Putamen (tissue), 1 donor: ENCODE results near the gene MINPP1.
"Not testable (repeated sequence)": the region's sequence is repeated elsewhere in the genome, so short reads cannot be mapped to it uniquely, and the experiment has no call there.

Source experiments
- DNase-seq: peaks from one replicate; pipeline ENCODE4 v3.0.0-alpha.2; 2016; ENCODE audit warnings: low spot score

Gene MINPP1

DNA sequence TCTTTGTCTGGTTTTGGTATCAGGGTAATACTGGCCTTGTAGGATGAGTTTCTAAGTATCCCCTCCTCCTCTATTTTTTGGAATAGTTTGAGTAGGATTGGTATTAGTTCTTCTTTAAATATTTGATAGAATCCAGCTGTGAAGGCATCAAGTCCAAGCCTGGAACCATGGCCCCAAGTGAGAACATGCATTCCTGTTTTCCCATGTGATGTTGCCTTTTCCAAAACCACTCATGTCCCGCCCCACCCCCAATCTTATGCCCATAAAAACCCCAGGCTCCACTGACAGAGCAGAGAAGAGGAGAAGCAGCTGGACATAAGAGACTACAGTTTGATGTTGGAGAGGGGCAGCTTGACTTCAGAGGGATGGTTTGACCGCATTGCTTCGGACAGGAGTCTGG lies 71.2 kb downstream of the MINPP1 start:
- DNase-seq = no peak

DNA sequence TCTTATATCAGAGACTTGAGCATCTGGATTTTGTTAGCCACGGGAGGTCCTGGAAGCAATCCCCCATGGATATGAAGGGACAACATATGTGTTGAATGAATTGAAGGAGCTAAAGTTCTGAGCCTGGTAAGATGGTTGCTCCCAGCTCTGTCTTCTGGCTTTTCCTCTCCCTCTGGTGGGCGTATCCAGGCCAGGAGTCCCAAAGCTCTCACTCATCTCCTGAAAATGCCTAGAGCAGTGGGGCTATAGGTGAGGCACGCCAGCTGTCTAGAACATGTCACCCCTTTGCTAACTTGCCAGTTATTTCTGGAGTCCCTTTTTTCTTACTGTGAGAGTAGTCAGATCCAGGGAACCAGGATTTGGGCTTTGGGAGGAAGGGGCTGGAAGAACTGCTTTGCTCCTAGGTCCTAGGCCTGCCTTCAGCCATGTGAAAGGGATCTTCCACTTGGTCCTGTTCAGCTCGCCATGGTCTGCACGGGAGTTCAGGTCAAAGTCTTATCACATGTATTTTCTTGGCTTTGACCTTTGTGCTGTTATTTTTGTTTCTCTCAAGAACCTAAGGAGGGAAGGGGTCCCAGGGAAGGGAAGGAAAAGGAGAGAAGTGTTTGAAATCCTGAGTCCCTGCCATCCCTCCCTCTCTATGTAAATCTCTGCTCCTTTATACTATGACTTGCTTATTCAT lies 73.6 kb downstream of the MINPP1 start:
- no peak for DNase-seq

DNA sequence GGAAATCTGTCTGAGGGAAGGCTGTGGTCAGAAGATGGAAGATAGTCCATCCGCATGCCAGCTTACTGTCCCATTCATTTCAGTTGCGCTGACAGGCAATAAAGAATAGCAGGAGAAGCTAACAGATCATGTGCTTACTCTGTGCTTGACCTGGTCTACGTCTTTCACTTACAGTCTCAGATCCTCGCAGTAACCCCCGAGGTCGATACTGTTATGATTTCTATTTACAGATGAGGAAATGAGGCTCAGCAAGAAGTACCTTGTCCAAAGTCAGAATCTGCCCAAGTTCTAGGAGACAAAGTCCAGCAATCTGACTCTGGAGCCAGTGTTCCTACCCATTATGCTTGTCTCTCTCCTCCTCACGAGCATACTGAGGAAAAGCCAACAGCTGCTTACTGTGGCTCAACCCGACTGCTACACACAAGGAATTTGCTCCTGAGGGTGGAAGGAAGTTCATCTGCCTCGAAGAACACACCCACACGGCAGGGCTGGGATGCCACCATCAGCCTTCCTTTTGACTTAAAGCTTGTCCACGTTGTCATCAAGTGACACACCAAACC lies 74.2 kb downstream of the MINPP1 start:
- no peak for DNase-seq

DNA sequence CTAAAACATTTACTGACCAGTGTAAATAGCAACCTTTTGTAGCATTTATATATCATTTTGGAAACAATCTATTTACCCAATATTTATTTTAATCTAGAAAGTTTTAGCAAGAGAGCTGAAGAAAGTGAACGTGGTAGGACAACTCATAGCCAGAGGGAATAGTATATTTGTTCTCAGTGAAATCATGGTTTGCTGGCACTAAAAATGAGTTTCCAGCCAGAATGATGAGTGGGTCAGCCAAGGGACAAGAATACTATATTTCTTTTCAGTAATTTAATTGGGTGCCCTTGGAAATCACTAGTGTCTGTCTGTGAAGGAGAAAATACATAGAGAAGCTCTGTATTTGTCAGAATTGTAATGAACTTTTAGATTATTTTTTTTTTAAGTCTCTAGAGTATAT lies 74.9 kb downstream of the MINPP1 start:
- DNase-seq = no peak

DNA sequence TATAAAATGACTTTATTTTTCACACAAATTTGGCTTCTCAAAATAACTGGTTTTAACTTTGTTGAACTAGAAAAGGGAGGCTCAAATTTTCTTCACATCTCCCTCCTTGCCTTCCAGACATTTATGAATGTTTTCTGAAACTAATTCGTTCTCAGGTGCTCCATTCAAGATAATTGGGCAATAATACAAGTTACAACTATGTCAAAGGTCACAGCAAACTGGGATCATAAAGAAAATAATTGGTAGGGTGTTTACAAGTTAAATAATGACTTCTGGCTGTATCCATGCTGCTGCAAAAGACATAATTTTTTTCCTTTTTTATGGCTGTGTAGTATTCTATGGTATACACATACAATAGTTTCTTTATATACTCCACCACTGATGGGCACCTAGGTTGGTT lies 75.3 kb downstream of the MINPP1 start:
- DNase-seq = no peak

DNA sequence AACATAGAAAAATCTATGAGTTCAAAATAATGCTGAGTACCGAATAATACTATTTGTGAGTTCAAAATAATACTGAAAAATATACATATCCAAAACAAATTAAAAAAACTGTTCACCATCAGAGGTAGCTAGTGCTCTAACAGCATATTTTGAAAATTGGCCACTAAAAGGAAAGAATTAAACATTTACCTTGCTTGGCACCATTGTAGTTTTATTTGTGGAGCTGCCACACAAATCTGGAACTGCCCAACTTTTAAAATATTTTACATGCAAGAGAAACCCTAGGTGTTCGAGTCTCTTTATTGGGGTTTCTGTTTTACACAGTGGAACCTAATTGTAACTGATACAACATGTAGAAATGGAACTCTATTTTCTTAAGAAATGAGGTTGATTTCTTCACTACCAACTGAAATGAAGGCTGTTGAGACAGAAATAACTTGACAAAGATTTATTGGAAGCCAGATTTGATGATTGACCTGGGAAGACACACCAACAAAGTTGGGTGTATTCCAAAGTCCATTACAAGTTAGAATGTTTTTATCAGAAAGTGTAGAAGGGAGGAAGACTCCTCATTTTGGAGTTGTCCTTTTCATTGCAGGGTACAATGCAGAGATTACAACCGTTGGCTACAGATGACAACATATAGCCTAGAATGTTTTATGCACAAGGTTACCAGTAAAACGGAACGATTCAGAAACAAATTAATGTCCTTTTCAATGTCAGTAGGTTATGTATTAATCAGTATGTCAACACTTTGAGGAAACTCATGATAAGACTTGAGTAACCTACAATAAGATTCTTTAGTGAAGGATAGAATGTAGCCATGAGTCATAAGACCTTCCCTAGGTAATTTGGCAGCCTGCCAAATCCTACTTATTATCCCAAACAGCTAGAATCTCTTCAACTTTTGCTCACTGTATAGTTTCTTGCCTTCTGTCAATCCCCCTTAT lies 81.1 kb downstream of the MINPP1 start:
- DNase-seq = peak; percentile 8

DNA sequence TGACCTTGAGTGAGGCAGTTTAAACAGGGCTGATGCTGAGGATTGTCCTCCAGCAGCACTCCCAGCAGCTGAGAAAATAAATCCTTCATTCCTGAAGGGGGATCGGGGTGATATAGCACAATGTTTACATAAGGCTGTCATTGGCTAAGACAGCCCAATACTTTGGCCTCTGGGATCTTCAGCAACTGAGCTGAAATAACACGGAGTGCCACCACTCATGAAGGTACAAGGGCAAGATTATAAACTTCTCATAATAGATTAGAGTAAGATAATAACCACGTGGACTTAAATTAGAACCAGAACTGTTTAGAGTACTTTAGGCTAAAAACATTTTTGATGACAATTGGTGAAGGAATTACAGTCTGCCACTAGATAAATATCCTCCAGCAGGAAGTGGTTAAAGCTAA lies 85.0 kb downstream of the MINPP1 start:
- DNase-seq = no peak

DNA sequence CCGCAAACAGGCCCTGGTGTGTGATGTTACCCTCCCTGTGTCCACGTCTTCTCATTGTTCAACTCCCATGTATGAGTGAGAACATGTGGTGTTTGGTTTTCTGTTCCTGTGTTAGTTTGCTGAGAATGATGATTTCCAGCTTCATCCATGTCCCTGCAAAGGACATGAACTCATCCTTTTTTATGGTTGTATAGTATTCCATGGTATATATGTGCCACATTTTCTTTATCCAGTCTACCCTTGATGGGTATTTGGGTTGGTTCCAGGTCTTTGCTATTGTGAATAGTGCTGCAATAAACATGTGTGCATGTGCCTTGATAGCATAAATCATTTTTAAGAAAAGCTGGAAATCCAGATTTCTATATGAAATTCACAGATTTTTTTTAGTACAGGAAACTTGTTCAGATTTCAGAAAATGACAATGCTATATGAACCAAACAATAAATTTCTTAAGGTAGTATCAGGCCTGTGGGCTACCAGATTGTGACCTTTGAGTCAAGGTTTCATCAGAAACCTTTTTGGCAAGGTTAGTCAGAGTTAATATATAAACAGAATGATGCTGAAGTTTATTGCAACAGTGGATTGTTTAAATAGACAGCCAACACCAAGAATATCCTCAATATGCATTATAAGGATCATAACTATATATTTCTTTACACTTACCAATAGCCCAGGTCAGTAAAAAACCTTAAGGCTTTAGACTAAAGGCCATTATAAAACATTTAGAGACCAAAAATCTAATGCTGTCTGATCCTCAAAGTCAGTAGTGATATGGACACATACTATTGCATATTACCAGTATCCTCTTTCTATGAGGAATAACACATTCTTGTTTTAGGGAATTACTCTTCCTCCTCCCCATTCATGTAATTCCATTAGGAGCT lies 86.3 kb downstream of the MINPP1 start:
- no peak for DNase-seq

DNA sequence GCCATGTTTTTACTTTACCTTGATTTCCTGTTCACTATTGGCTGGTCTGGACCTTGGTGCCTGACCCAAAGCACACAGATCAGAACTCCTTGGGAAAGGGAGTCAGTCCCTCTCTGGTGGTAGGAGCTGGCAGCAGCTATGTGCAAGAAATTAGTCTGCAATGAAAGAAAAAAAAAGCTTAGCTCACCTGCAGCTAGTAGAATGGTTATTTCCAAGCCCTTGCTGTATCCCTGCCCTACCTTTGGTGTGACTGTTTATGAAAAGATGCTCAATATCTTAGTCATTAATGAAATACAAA lies 86.8 kb downstream of the MINPP1 start:
- no peak for DNase-seq

DNA sequence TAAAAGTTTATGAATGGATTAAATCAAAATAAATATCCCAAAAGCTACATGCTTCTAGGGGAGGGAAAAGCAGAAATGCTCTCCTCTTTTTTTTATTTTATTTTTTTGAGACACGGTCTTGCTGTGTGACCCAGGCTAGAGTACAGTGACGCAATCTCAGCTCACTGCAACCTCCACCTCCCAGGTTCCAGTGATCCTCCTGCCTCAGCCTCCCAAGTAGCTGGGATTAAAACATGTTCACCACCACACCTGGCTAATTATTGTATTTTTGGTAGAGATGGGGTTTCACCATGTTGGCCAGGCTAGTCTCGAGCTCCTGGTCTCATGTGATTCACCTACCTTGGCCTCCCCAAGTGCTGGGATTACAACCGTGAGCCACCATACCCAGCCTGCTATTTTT lies 88.2 kb downstream of the MINPP1 start:
- not testable (repeated sequence) for DNase-seq

DNA sequence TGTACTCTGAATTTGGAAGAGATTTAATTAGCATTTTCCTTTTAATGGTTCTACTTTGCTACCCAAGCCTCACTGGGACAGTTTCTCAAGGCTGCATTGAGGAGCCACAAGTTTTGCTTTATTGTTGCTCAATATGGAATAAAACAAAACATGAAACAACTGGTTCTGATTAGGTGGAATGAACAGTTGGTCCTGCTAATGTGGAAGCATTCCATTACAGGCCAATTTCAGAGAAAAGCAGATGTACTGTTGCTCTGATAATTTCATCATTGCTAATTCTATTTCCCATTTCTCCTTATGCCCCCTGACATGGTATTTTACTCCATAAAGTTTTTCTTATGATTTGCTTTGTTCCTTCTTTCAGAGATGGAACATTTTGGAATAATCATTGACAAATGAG lies 89.0 kb downstream of the MINPP1 start:
- DNase-seq = no peak

DNA sequence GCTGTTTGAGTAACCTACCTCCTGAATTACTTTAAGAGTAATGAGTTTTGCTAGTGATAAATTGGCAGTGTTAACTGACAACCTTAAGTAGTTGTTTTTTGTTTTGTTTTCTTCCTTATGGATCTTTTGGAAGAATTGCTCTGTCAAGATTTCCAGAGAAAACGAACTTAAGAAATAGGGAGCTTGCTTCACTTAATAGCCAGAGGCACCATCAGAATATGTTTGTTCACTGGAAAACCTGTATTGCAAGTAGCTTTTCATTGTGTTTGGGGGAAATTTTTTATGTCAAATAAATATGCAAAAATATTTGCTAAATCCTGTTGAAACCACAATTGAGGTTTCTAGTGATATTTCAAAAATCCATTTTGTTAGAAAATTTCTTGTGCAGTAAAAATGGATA lies 89.5 kb downstream of the MINPP1 start:
- no peak for DNase-seq

DNA sequence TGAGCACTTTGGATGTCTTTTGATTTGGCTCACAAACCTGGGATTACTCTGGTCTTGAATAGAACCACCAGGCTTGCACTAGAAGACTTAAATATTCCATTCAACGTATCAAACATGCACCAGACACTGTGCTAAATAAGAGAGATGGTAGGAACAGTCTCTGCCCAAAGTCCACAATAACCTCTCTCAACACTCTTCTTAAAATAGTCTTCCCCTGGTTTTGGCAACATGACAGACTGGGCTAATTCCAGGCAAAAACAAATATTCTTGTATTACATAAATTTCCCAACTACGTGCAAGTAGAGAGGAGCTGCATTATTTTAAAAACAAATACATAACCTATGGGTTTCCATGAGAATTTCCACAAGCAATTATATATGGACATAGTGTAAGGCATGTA lies 90.2 kb downstream of the MINPP1 start:
- no peak for DNase-seq

DNA sequence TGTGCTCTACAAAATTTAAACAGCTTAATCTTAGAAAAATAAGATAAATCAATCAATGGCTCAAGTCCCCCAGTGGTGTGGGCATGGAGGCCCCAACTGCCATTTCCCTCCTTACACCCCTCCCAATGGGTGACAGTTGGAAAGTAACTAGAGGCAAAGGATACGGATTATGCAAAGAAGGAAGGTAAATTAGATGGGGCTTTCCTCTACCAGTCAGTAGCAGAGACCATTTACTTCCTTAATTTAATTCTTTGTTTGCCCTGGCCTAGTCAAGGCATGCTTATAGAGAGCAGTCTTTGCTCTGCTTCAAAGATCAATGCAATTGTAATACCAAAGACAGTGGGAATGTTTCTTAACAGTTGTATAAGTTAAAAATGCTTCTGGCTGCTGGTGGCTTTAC lies 91.7 kb downstream of the MINPP1 start:
- no peak for DNase-seq

DNA sequence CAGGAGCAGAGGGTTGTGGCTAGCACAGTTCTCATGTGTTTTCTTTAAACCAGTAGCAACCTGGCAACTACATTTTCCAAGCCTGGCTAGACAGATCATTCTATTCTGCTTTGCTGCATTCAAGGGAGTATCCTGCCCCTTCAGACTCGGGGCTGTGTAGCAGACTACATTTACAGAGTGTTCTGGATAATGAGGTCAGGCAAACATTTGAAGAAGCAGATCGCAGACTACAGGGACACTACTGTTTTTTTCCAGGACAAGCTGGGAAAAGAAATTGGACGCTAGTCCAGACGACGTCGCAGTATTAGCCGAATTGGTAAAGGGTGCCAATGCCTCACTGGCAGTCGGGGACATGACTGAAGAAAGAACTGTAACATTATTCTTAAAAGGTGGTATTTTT lies 94.0 kb downstream of the MINPP1 start:
- DNase-seq = peak; percentile 28

DNA sequence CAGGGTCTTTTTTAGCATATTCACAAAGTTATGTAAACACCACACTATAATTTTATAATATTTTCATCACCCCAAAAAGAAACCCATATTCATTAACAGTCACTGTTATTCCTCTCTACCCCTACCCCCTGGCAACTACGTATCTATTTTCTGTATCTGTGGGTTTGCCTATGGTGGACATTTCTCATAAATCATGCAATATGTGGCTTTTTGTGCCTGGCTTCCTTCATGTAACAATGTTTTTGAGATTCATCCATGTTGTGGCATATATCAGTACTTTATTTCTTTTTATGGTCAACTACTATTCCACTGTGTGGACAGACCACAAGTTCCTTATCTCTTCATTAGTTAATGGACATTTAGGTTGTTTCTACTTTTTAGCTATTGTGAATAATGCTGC lies 95.9 kb downstream of the MINPP1 start:
- DNase-seq = no peak
